Measurements from ENCODE around the gene CST1.
"Not testable (repeated sequence)": the region's sequence is repeated elsewhere in the genome, so short reads cannot be mapped to it uniquely, and the experiment has no call there.

CST1 gene

GRCh38 chr20:23750786-23751185 is at the start of gene CST1:
TSS of gene CST1 (minus strand) at chr20:23750935. CDS start at chr20:23750866, 69 bp downstream.
- not testable (repeated sequence) for DNase-seq

- DNase-seq, result not testable (repeated sequence)
These were observed 48.6 kb upstream of the CST1 start for GRCh38 chr20:23799216-23799847.

GRCh38 chr20:23795526-23795925 is 44.8 kb upstream of the CST1 start:
- no peak for DNase-seq

DNA sequence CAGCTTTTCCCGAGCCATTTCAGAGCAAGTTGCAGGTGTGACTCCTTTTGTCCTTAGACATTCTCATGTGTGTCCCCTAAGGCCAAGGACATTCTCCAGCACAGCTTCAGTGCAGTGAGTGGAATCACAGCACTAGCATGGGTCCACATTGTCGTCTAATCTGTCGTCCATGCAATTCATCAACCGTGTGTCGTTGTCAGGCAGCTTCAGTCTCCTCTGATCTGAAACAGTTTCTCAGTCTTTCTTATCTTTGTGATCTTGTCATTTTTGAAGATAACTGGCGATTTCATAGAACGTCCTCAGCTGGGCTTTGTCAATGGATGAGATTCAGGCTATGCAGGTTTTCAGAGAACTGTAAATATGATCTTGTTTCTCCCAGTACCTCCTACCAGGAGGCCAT is 44.1 kb upstream of the CST1 start:
- no peak for DNase-seq

- DNase-seq, result no peak
These were observed 43.3 kb upstream of the CST1 start for GRCh38 chr20:23794065-23794464.

- DNase-seq, result no peak
These were observed 32.7 kb upstream of the CST1 start for GRCh38 chr20:23783447-23783846.

DNA sequence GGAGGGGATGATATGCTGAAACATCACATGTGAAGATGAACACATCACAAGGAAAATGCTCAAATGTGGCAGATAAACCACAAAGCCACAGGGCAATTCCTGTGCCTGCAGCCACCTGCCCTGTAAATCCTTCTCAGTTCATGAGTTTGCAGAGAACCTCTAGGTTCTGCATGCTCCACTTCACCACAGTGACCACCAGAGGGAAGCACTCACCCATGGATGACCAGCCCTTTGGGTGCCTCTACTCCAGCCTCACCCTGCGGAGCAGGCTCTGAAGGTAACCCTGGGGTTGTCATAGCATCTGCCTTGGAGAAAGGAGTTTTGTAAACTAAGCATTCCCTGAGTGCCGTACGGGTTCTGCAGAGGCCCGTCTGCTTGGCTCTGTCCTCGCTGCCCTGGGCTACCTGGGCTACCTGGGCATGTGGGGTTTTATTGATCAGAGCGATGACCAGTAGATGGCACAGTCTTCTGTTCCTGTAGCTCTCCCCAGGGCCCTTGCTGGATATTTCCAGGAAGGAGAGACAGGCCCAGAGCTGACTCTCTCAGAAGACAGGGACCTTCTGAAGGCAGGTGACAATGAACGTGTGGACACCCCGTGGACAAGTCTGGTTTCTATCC is 31.7 kb upstream of the CST1 start:
- DNase-seq, result no peak

GRCh38 chr20:23778676-23779075 is 27.9 kb upstream of the CST1 start:
- DNase-seq, result not testable (repeated sequence)

- not testable (repeated sequence) for DNase-seq
These were observed 26.6 kb upstream of the CST1 start for GRCh38 chr20:23777380-23777779.

DNA sequence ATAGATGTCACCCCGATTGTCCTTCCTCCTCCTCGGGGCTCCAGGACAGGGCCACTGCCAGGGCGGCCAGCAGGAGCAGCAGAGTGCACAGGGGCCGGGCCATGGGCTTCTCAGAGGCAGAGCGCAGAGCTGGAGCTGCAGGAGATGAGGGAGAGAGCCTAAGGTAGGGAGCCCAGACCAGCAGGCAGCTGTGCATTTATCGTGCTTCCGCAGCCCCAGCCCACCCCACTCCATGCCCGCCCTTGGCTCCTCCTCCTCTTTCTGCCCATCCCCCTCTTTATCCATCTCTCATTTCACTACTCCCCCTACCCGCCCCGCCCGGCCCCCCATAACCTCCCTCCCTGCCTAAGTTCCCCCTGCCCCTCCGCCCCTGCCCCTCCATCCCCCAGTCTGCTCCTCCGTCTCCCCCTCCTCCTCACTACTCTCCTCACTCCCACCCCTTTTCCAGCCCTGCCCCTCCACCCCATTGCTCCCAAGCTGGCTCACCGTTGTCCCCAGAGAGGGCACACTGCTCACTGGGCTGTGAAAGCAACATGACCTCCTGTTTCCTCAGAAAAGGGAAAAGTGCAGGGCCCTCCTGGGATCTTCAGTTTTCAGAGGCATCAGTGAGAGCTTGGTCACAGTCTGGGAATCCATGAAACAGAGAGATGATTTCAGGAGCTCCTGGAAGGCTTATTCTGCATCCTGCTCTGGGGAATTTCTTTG is 25.5 kb upstream of the CST1 start:
- no peak for DNase-seq

DNA sequence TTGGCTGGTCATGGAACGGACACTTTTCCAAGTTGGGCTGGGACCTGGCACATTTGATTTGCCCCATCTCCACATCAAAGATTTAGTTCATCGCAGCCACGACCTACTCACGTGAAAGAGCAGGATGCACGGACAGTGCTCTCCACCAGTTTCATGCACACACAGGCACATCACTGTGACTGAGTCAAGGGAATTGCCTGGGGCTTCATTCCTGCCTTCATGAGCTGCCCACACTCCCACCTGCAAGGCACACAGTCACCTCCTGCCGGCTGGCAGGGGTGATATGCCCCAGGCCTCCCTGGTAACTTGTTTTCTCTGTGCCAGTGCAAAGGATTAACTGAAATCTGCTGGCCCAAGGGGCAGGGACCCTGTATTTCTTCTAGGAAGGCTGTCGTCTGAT is 23.3 kb upstream of the CST1 start:
- no peak for DNase-seq

DNA sequence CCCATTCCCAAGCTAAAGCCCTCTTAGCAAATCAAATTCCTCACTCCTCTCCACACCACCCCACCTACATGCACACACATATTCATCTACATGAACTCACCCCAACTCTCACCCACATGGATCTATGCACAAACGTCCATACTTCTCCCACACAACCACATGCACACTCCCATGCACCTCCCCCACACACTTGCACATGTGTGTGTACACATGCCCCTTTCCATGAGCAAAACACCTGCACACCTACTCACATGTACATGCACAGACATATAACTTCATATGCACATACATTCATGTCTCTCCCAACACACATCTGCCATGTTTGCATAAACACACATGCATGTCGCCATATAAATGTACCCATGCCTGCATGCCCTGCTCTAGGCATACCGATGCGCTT is 22.8 kb upstream of the CST1 start:
- no peak for DNase-seq

DNA sequence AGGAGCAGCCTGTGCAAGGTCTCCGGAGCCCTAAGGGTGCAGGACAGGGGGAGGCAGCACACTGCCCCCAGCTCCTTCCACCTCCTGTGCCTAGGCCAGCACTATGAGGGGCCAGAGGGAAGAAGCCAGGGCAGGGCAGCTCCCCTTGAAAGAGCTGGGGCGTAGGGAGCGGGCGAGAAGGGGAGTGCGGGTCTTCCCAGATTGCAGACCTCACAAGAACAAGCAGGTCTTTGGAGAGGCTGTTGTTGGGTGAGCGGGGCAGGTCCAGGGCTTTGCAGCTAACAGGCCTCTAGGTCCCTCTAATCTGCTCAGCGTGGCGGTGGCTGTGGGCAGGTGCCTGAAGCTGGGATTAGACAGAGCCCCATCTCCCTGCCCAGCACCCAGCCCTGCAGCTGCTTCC is 22.4 kb upstream of the CST1 start:
- no peak for DNase-seq

DNA sequence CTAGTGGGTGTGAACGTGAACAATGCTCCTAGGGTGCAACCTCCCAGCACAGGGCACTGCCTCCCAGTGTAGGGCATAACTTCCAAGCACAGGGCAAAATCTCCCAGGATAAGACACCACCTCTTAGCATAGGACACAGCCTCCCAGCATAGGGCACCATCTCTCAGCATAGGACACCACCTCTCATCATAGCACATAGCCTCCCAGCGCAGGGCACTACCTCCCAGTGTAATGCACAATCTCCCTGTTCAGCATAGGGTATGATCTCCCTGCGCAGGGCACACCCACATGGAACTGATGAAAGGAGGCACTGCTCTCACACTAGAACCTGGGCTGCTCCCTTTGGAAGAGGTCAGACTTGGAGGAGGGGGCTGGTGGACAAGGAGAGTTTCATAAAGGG is 21.3 kb upstream of the CST1 start:
- no peak for DNase-seq

DNA sequence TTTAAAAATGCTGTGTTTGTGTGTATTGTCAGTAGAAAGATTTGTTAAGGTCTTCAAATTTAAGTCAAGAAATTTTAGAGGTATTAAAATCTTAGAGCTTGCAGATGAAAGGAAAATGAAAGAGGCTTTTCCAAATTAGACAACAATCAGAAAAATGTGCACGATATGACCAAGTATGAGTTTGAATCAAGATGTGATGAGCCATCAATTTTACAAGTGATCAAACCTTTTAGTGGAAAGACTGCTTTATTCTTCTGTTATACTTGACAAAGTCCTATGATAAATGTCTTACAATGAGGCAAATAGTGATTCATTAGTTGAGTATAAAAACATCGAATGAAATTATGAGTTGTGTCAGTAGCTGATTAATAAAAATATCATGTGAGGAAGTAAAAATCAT is 19.6 kb upstream of the CST1 start:
- DNase-seq, result no peak

DNA sequence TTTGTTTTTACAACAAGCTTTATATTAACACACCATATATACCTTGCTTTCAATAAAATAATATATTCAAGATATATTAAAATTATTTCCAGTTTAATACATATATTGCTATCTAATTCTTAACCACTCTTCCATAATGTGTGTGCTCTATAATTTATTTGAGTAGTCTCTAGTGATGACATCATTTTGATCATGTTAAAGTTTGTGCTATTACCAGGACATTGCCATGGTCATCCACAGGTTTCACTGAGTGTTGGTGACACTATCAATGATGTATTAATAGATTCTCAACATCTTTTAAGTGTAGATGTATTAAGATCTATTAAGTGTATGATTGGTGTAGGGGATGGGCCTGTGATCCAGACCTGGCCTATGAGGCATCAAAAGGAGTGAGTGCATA is 17.8 kb upstream of the CST1 start:
- DNase-seq, result not testable (repeated sequence)

DNA sequence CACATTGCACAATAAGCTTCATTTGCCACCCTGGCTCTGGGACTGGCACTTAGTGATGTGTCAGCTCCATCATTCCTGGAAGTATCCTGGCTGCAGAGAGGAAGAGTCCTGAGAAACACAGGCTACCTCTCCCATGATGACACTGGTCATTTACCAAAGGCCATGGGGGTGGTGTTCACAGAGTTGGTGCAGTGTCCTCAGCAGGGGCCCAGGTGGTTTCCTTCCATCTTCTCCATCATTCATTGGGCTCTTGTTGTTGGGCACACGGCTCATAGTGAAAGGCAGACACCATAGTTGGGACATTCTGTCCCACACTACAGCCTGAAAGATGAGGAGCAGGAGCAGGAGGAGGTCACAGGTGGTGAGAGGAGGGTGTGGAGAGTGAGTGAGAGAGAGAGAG is 15.8 kb upstream of the CST1 start:
- no peak for DNase-seq

GRCh38 chr20:23765578-23765977 is 14.8 kb upstream of the CST1 start:
- DNase-seq, result no peak

DNA sequence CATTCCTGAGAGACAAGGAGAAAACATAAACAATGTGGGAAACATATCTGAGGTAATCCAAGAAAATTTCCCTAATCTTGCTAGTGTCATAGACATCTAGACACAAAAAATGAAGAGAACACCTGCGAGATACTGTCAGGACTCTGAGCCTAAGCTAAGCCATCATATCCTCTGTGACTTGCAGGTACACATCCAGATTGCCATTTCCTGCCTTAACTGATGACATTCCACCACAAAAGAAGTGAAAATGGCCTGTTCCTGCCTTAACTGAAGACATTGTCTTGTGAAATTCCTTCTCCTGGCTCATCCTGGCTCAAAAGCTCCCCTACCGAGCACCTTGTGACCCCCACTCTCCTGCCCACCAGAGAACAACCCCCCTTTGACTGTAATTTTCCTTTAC is 13.9 kb upstream of the CST1 start:
- not testable (repeated sequence) for DNase-seq

- no peak for DNase-seq
These were observed 12.6 kb upstream of the CST1 start for GRCh38 chr20:23763345-23763744.

GRCh38 chr20:23759306-23759940 is 8.7 kb upstream of the CST1 start:
- no peak for DNase-seq

DNA sequence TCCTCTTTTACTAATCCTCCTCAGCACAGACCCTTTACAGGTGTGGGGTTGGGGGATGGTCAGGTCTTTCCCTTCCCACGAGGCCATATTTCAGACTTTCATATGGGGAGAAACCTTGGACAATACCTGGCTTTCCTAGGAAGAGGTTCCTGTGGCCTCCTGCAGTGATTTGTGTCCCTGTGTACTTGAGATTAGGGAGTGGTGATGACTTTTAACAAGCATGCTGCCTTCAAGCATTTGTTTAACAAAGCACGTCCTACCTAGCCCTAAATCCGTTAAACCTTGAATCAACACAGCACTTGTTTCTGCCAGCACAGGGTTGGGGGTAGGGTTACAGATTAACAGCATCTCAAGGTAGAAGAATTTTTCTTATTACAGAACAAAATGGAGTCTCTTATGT is 6.1 kb upstream of the CST1 start:
- DNase-seq, result not testable (repeated sequence)

DNA sequence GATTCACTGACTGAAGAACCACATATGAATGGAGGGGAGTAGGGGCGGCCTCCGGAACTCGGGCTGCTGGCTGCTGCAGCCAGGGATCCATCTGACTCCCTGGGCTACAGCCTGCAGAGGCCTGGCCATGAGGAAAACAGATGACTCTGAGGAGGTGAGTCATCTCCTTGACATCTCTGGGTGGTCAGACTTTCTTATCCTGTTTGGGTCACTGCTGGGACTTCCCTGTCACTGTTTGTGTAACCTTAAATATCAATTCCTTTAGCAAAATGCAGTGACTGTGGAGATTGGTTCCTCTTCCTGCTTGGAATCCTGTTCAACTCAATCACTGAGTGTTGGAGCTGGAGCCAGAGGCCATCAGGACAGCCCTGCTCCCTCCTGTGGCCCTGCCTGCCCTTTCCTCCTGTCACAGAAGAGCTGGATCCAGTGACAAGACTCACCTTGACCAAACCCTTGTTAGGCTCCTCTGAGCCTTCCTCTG is 4.4 kb upstream of the CST1 start:
- DNase-seq, result not testable (repeated sequence)

GRCh38 chr20:23754731-23755130 is 4.0 kb upstream of the CST1 start:
- DNase-seq, result no peak

Measured in DMS79 treated with DMSO at 0.1 percent for 48 hours (cell line).